ENCODE results near the gene PIGC. TPM values are rescaled to one million over a fixed set of nuclear protein-coding genes. Genes with fewer than 3 reads are reported as not detected.

PIGC gene
- total RNA-seq, 1 donor from 2014 or later, result 25.0 TPM

DNA sequence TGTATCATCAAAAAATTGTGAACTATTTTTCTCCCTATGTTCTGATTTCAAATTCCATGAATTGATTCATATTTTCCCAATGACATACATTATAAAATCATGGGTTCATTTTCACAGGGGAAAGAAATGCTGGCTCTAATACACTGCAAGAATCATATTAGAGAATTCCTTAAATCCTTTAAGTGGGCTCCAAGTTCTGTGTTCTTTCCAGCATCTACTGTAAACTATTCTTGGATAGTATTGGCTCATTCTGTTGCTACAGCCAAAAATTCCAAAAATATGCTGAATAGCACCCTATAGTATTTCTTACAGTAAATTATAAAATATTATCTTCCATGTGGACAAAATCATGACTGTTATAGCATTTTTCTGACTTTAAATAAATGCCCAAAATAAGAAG lies 42.4 kb downstream of the PIGC start:
- DNase-seq (ENCODE audit: low read depth, low spot score), result no peak
- no peak overlapping the region for H3K27ac Mint-ChIP-seq (ENCODE audit: unreplicated experiment)
- H3K4me1 Mint-ChIP-seq, result peaks cover 39% of the 10 kb centered on the region
- no peaks in the 10 kb centered on the region for H3K9me3 Mint-ChIP-seq
- TF ChIP-seq, protein P1, sequence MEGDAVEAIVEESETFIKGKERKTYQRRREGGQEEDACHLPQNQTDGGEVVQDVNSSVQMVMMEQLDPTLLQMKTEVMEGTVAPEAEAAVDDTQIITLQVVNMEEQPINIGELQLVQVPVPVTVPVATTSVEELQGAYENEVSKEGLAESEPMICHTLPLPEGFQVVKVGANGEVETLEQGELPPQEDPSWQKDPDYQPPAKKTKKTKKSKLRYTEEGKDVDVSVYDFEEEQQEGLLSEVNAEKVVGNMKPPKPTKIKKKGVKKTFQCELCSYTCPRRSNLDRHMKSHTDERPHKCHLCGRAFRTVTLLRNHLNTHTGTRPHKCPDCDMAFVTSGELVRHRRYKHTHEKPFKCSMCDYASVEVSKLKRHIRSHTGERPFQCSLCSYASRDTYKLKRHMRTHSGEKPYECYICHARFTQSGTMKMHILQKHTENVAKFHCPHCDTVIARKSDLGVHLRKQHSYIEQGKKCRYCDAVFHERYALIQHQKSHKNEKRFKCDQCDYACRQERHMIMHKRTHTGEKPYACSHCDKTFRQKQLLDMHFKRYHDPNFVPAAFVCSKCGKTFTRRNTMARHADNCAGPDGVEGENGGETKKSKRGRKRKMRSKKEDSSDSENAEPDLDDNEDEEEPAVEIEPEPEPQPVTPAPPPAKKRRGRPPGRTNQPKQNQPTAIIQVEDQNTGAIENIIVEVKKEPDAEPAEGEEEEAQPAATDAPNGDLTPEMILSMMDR (conservative IDR thresholded peaks at IDR 0.05), result no peak
- H3K4me3 Mint-ChIP-seq, result no peak overlapping the region
- H3K36me3 Mint-ChIP-seq (ENCODE audit: low read depth), result no peaks in the 10 kb centered on the region
- H3K27me3 Mint-ChIP-seq (ENCODE audit: low read depth), result no peaks in the 10 kb centered on the region

- Mint-ChIP-seq H3K9me3 (no peaks in the 10 kb centered on the region), H3K36me3 (ENCODE audit: low read depth) (no peaks in the 10 kb centered on the region), H3K27me3 (ENCODE audit: low read depth) (no peaks in the 10 kb centered on the region), H3K4me3 (no peak overlapping the region), H3K4me1 (peaks cover 39% of the 10 kb centered on the region), H3K27ac (ENCODE audit: unreplicated experiment) (no peak overlapping the region)
- TF ChIP-seq, protein P1 (conservative IDR thresholded peaks at IDR 0.05), result no peak
- DNase-seq (ENCODE audit: low read depth, low spot score), result no peak
Measured at GRCh38 chr1:172400722-172401105, 43.2 kb downstream of the PIGC start.

- H3K4me1 Mint-ChIP-seq, result peaks cover 40% of the 10 kb centered on the region
- no peaks in the 10 kb centered on the region for H3K9me3 Mint-ChIP-seq
Measured at GRCh38 chr1:172399756-172400721, 43.8 kb downstream of the PIGC start.

GRCh38 chr1:172398970-172399755 lies 44.7 kb downstream of the PIGC start:
- H3K27ac Mint-ChIP-seq (ENCODE audit: unreplicated experiment), result peak overlapping the region; percentile 94

More at GRCh38 chr1:172399756-172400721, 43.8 kb downstream of the PIGC start:
- no peaks in the 10 kb centered on the region for H3K27me3 Mint-ChIP-seq (ENCODE audit: low read depth)
- H3K27ac Mint-ChIP-seq (ENCODE audit: unreplicated experiment), result peak overlapping the region; percentile 81
- H3K36me3 Mint-ChIP-seq (ENCODE audit: low read depth), result no peaks in the 10 kb centered on the region
- no peak overlapping the region for H3K4me3 Mint-ChIP-seq
- TF ChIP-seq, protein P1 (conservative IDR thresholded peaks at IDR 0.05), result no peak
- DNase-seq (ENCODE audit: low read depth, low spot score), result no peak

GRCh38 chr1:172398193-172398592 lies 45.7 kb downstream of the PIGC start:
- no peaks in the 10 kb centered on the region for H3K36me3 Mint-ChIP-seq (ENCODE audit: low read depth)
- no peaks in the 10 kb centered on the region for H3K9me3 Mint-ChIP-seq
- H3K4me3 Mint-ChIP-seq, result no peak overlapping the region
- TF ChIP-seq, protein P1 (conservative IDR thresholded peaks at IDR 0.05), result no peak
- H3K27me3 Mint-ChIP-seq (ENCODE audit: low read depth), result no peaks in the 10 kb centered on the region
- no peak overlapping the region for H3K27ac Mint-ChIP-seq (ENCODE audit: unreplicated experiment)
- DNase-seq (ENCODE audit: low read depth, low spot score), result no peak
- H3K4me1 Mint-ChIP-seq, result peaks cover 52% of the 10 kb centered on the region

More at GRCh38 chr1:172398970-172399755, 44.7 kb downstream of the PIGC start:
- TF ChIP-seq, protein P1 (conservative IDR thresholded peaks at IDR 0.05), result peak; percentile 80
- H3K36me3 Mint-ChIP-seq (ENCODE audit: low read depth), result no peaks in the 10 kb centered on the region
- H3K27me3 Mint-ChIP-seq (ENCODE audit: low read depth), result no peaks in the 10 kb centered on the region
- peaks cover 48% of the 10 kb centered on the region for H3K4me1 Mint-ChIP-seq
- peak; percentile 24 for DNase-seq (ENCODE audit: low read depth, low spot score)
- peak overlapping the region; percentile 48 for H3K4me3 Mint-ChIP-seq
- no peaks in the 10 kb centered on the region for H3K9me3 Mint-ChIP-seq

Measured in neural crest cell (in vitro differentiated cells).